CD4-positive, alpha-beta T cell (primary cell): ENCODE data around the gene RHOV. TPM values are rescaled to one million over a fixed set of nuclear protein-coding genes. Genes with fewer than 3 reads are reported as not detected.

Source experiments
- ATAC-seq: fragments of 200-7000 bp; cut with Tn5 transposase; one replicate; pipeline ENCODE4 v1.10.0; 2022; ENCODE audit warnings: mild to moderate bottlenecking; ENCODE audit not compliant: poor library complexity
- CTCF ChIA-PET: fragments of 350-600 bp; sonication (Branson Sonifier 250); formaldehyde crosslinking; loops from one replicate; lab custom pipeline; 2021; ENCODE audit warnings: antibody characterized with exemption, inconsistent platforms; lab: Charles Lee
- POLR2A ChIA-PET: fragments of 350-600 bp; sonication (Branson Sonifier 250); formaldehyde crosslinking; loops from one replicate; lab custom pipeline; 2021; ENCODE audit warnings: antibody characterized with exemption, inconsistent platforms; lab: Charles Lee
- DNase-seq, 14 experiments: peaks; one replicate each; pipeline ENCODE4 v3.0.0-alpha.2; 2013 to 2020; ENCODE audit warnings: mixed read lengths in 2 of 14
- H3K27ac ChIP-seq, 2 donors: one replicate each; pipeline versions ENCODE4 v1.5.1 to v1.7.0; 2013; ENCODE audit warnings: low read length in 2 of 2, low read depth in 1 of 2, mild to moderate bottlenecking in 1 of 2
- H3K27me3 ChIP-seq, 2 experiments: 1 replicate in 1 of 2; 2 replicates in 1 of 2; pipeline versions ENCODE4 v1.6.1 to v1.7.0; 2013; ENCODE audit warnings: low read length in 2 of 2, control low read depth in 1 of 2, mild to moderate bottlenecking in 1 of 2, moderate library complexity in 1 of 2; ENCODE audit not compliant: insufficient read depth in 2 of 2, control insufficient read depth in 1 of 2
- H3K36me3 ChIP-seq: one replicate; pipeline ENCODE4 v1.6.1; 2013; ENCODE audit warnings: low read length, control low read depth; ENCODE audit not compliant: insufficient read depth
- H3K4me1 ChIP-seq: one replicate; pipeline ENCODE4 v1.6.1; 2013; ENCODE audit warnings: low read length, control low read depth; ENCODE audit not compliant: insufficient read depth
- H3K4me3 ChIP-seq: one replicate; pipeline ENCODE4 v1.5.1; 2013; ENCODE audit warnings: mild to moderate bottlenecking, low read length, moderate library complexity
- H3K9me3 ChIP-seq, 2 experiments: 1 replicate in 1 of 2; 2 replicates in 1 of 2; pipeline versions ENCODE4 v1.6.1 to v1.7.0; 2013; ENCODE audit warnings: low read length in 2 of 2, mild to moderate bottlenecking in 2 of 2, control low read depth in 1 of 2, moderate library complexity in 1 of 2; ENCODE audit not compliant: control insufficient read depth in 1 of 2, insufficient read depth in 1 of 2
- H3K27ac Mint-ChIP-seq: one replicate; pipeline ENCODE4 v1.8.0; 2020; ENCODE audit warnings: mixed read lengths
- H3K27me3 Mint-ChIP-seq: one replicate; pipeline ENCODE4 v1.8.0; 2021; ENCODE audit warnings: mixed read lengths
- H3K36me3 Mint-ChIP-seq: one replicate; pipeline ENCODE4 v1.8.0; 2021; ENCODE audit warnings: low read depth, mixed read lengths
- H3K4me1 Mint-ChIP-seq: one replicate; pipeline ENCODE4 v1.8.0; 2021; ENCODE audit warnings: low read depth, mixed read lengths
- H3K4me3 Mint-ChIP-seq: one replicate; pipeline ENCODE4 v1.8.0; 2020; ENCODE audit warnings: mild to moderate bottlenecking, mixed read lengths
- H3K9me3 Mint-ChIP-seq: one replicate; pipeline ENCODE4 v1.8.0; 2020; ENCODE audit warnings: mixed read lengths
- CTCF ChIP-seq: fragments of 200-600 bp; IDR thresholded peaks from one replicate; pipeline ENCODE4 v1.8.0; 2022; ENCODE audit warnings: antibody characterized with exemption, mild to moderate bottlenecking
- intact Hi-C, 2 experiments: fragments of 100-400 bp; cut with DNase I in 1 of 2; cut with micrococcal nuclease in 1 of 2; formaldehyde crosslinking; loops; one replicate each; pipeline versions ENCODE4 v1.15.1 to v1.9.0; 2023 to 2025; cut with DNase I, micrococcal nuclease
- total RNA-seq, 174 experiments: library from RNA in 2 of 174; stranded (reverse) in 2 of 174; gene quantifications; one replicate each; pipeline ENCODE4 v1.2.3 and lab custom pipeline; 2021 to 2026

RHOV gene
- total RNA-seq, 2 experiments from 2014 or later: 0.36 TPM

GRCh38 chr15:40823572-40824343, 50.3 kb downstream of the RHOV start:
- intact Hi-C loops: no loop called here
- ATAC-seq (no peak), DNase-seq (no peak)
- no peak overlapping the region for H3K27ac Mint-ChIP-seq
- no peaks in the 10 kb centered on the region for H3K9me3 ChIP-seq
- ChIA-PET CTCF (no interaction called here), POLR2A (no interaction called here)
- no peak overlapping the region for H3K4me3 ChIP-seq
- peaks cover 8% of the 10 kb centered on the region for H3K27me3 Mint-ChIP-seq
- H3K27ac ChIP-seq: no peak overlapping the region
- H3K9me3 Mint-ChIP-seq: no peaks in the 10 kb centered on the region
- TF ChIP-seq CTCF: no peak
- H3K4me1 ChIP-seq: no peaks in the 10 kb centered on the region
- no peaks in the 10 kb centered on the region for H3K27me3 ChIP-seq
- H3K36me3 Mint-ChIP-seq: no peaks in the 10 kb centered on the region
- H3K4me1 Mint-ChIP-seq: no peaks in the 10 kb centered on the region
- no peak overlapping the region for H3K4me3 Mint-ChIP-seq
- no peaks in the 10 kb centered on the region for H3K36me3 ChIP-seq

Other genes with a start within 250 kb of the RHOV start
- 1 to 10 TPM in 1 of 2 experiments, under 1 TPM in 1; 0.64 to 1.5 TPM for gene RAD51, start 179.1 kb downstream of the RHOV start, total RNA-seq
- gene RMDN3, start 119.0 kb downstream of the RHOV start, total RNA-seq: 10 to 100 TPM; 29.1 to 30.3 TPM
- 10 to 100 TPM; 13.5 to 14.8 TPM for gene GCHFR, start 110.2 kb downstream of the RHOV start, total RNA-seq
- gene C15orf62, start 104.3 kb downstream of the RHOV start, total RNA-seq: under 1 TPM; 0.77 to 0.98 TPM
- gene ZFYVE19, start 67.1 kb downstream of the RHOV start, total RNA-seq: 10 to 100 TPM; 12.0 to 13.0 TPM
- gene DNAJC17, start 66.8 kb downstream of the RHOV start, total RNA-seq: 10 to 100 TPM; 14.4 to 17.9 TPM
- gene PPP1R14D, start 45.5 kb downstream of the RHOV start, total RNA-seq: not detected
- gene SPINT1, start 30.2 kb downstream of the RHOV start, total RNA-seq: 1 to 10 TPM; 1.0 to 1.6 TPM
- gene VPS18, start 20.2 kb upstream of the RHOV start, total RNA-seq: 10 to 100 TPM; 20.8 to 21.7 TPM
- gene DLL4, start 55.1 kb upstream of the RHOV start, total RNA-seq: under 1 TPM; 0.11 to 0.14 TPM
- under 1 TPM; 0.42 to 0.47 TPM for gene CHAC1, start 79.2 kb upstream of the RHOV start, total RNA-seq
- 10 to 100 TPM; 20.3 to 22.9 TPM for gene INO80, start 242.0 kb upstream of the RHOV start, total RNA-seq